DMS114 treated with DMSO at 0.1 percent for 48 hours (cell line): ENCODE measurements around the gene STMP1.
"Not testable (repeated sequence)": the region's sequence is repeated elsewhere in the genome, so short reads cannot be mapped to it uniquely, and the experiment has no call there.

Experiments used
- DNase-seq: peaks from one replicate; lab custom pipeline; 2025; ENCODE audit not compliant: unreplicated experiment; lab: John Stamatoyannopoulos, UW

STMP1 gene

GRCh38 chr7:135662373-135663114 is at the start of gene STMP1:
STMP1 (plus strand) TSS chr7:135662514.
- DNase-seq = peak; percentile 84

GRCh38 chr7:135616136-135616535 is 46.2 kb upstream of the STMP1 start:
- DNase-seq = no peak

GRCh38 chr7:135617781-135618180 is 44.5 kb upstream of the STMP1 start:
- DNase-seq = no peak

- no peak for DNase-seq
Observed at GRCh38 chr7:135618510-135618909, 43.8 kb upstream of the STMP1 start.

GRCh38 chr7:135620447-135620846 is 41.9 kb upstream of the STMP1 start:
- no peak for DNase-seq

- DNase-seq = peak; percentile 36
Observed at GRCh38 chr7:135620980-135621850, 41.1 kb upstream of the STMP1 start.

- no peak for DNase-seq
Observed at GRCh38 chr7:135634191-135634878, 28.0 kb upstream of the STMP1 start.

GRCh38 chr7:135639690-135640089 is 22.6 kb upstream of the STMP1 start:
- DNase-seq = not testable (repeated sequence)

- no peak for DNase-seq
Observed at GRCh38 chr7:135644154-135644553, 18.2 kb upstream of the STMP1 start.

GRCh38 chr7:135644729-135645128 is 17.6 kb upstream of the STMP1 start:
- DNase-seq = no peak

GRCh38 chr7:135645296-135645904 is 16.9 kb upstream of the STMP1 start:
- DNase-seq = peak; percentile 51

GRCh38 chr7:135647755-135648154 is 14.6 kb upstream of the STMP1 start:
- DNase-seq = no peak

- DNase-seq = no peak
Observed at GRCh38 chr7:135648235-135648634, 14.1 kb upstream of the STMP1 start.

GRCh38 chr7:135650831-135651573 is 11.3 kb upstream of the STMP1 start:
- DNase-seq = no peak

- DNase-seq = no peak
Observed at GRCh38 chr7:135653340-135654080, 8.8 kb upstream of the STMP1 start.

- no peak for DNase-seq
Observed at GRCh38 chr7:135658564-135658963, 3.8 kb upstream of the STMP1 start.

GRCh38 chr7:135659159-135659846 is 3.0 kb upstream of the STMP1 start:
- no peak for DNase-seq

GRCh38 chr7:135661311-135662122 is 797 bp upstream of the STMP1 start:
- DNase-seq = no peak

GRCh38 chr7:135662123-135662372 is 266 bp upstream of the STMP1 start:
- DNase-seq = no peak
